Fibroblast of upper back skin (primary cell): ENCODE measurements around the gene RRP36.

Source experiments
- DNase-seq: peaks from one replicate; pipeline ENCODE4 v3.0.0-alpha.2; 2013

Gene RRP36

GRCh38 chr6:43009124-43009523, 12.3 kb upstream of the RRP36 start:
- peak; percentile 34 for DNase-seq

- no peak for DNase-seq
Observed at GRCh38 chr6:43011207-43011606, 10.2 kb upstream of the RRP36 start.

GRCh38 chr6:43012364-43012763, 9.1 kb upstream of the RRP36 start:
- DNase-seq, result no peak

GRCh38 chr6:43013097-43013842, 8.2 kb upstream of the RRP36 start:
- DNase-seq, result peak; percentile 6

- DNase-seq, result peak; percentile 100
Observed at GRCh38 chr6:43013843-43014433, 7.5 kb upstream of the RRP36 start, which contains the start of the genes KLHDC3 and MEA1. KLHDC3 (plus strand) TSS chr6:43014249; CDS start chr6:43017193, 2,944 bp downstream. MEA1 (minus strand) TSS chr6:43013946; CDS start chr6:43013813, 133 bp downstream.

GRCh38 chr6:43014434-43014909, 7.0 kb upstream of the RRP36 start:
- DNase-seq, result peak; percentile 32

- DNase-seq, result no peak
Observed at GRCh38 chr6:43016176-43016942, 5.1 kb upstream of the RRP36 start.

- no peak for DNase-seq
Observed at GRCh38 chr6:43016943-43017334, 4.5 kb upstream of the RRP36 start.

- no peak for DNase-seq
Observed at GRCh38 chr6:43019152-43019551, 2.3 kb upstream of the RRP36 start.

- DNase-seq, result no peak
Observed at GRCh38 chr6:43020052-43020705, 1.2 kb upstream of the RRP36 start.

GRCh38 chr6:43020847-43021246, 576 bp upstream of the RRP36 start:
- DNase-seq, result no peak

GRCh38 chr6:43024436-43024835, 3.0 kb downstream of the RRP36 start:
- DNase-seq, result no peak

- DNase-seq, result no peak
Observed at GRCh38 chr6:43026365-43026764, 4.9 kb downstream of the RRP36 start.

GRCh38 chr6:43029120-43029519, 7.7 kb downstream of the RRP36 start:
- no peak for DNase-seq

- DNase-seq, result no peak
Observed at GRCh38 chr6:43032326-43032725, 10.9 kb downstream of the RRP36 start.

GRCh38 chr6:43033496-43034189, 12.2 kb downstream of the RRP36 start:
- no peak for DNase-seq

GRCh38 chr6:43034190-43034525, 12.7 kb downstream of the RRP36 start:
- DNase-seq, result no peak

GRCh38 chr6:43035495-43036194, 14.2 kb downstream of the RRP36 start:
- no peak for DNase-seq

GRCh38 chr6:43036712-43037111, 15.3 kb downstream of the RRP36 start:
- DNase-seq, result no peak

GRCh38 chr6:43037197-43037596, 15.8 kb downstream of the RRP36 start:
- DNase-seq, result no peak

GRCh38 chr6:43037706-43038105, 16.3 kb downstream of the RRP36 start:
- DNase-seq, result no peak

- DNase-seq, result no peak
Observed at GRCh38 chr6:43038727-43039126, 17.3 kb downstream of the RRP36 start.
